NCI-H69 (cell line): ENCODE measurements around the gene UBE2G2.

ENCODE experiments used
- DNase-seq: peaks from one replicate; lab custom pipeline; 2025; lab: John Stamatoyannopoulos, UW

The UBE2G2 gene

GRCh38 chr21:44801468-44802395 lies at the start of gene UBE2G2:
TSS of gene UBE2G2 (minus strand) at chr21:44801820. CDS start at chr21:44801748, 72 bp downstream.
- DNase-seq: peak; percentile 96

- no peak for DNase-seq
These were observed 49.5 kb upstream of the UBE2G2 start for GRCh38 chr21:44850905-44851657.

GRCh38 chr21:44850208-44850800 lies 48.7 kb upstream of the UBE2G2 start:
- DNase-seq: no peak

- DNase-seq: no peak
These were observed 48.1 kb upstream of the UBE2G2 start for GRCh38 chr21:44849616-44850130.

- no peak for DNase-seq
These were observed 47.4 kb upstream of the UBE2G2 start for GRCh38 chr21:44848821-44849521.

GRCh38 chr21:44847261-44848056 lies 45.8 kb upstream of the UBE2G2 start:
- DNase-seq: no peak

GRCh38 chr21:44846485-44847260 lies 45.1 kb upstream of the UBE2G2 start:
- DNase-seq: no peak

GRCh38 chr21:44846224-44846484 lies 44.5 kb upstream of the UBE2G2 start:
- DNase-seq: no peak

- peak; percentile 93 for DNase-seq
These were observed 44.0 kb upstream of the UBE2G2 start for GRCh38 chr21:44845418-44846223.

GRCh38 chr21:44844256-44844655 lies 42.6 kb upstream of the UBE2G2 start:
- DNase-seq: no peak

GRCh38 chr21:44842721-44843445 lies 41.3 kb upstream of the UBE2G2 start:
- no peak for DNase-seq

- no peak for DNase-seq
These were observed 40.5 kb upstream of the UBE2G2 start for GRCh38 chr21:44842087-44842486.

- DNase-seq: no peak
These were observed 39.2 kb upstream of the UBE2G2 start for GRCh38 chr21:44840771-44841170.

GRCh38 chr21:44838951-44839350 lies 37.3 kb upstream of the UBE2G2 start:
- DNase-seq: no peak

- peak; percentile 73 for DNase-seq
These were observed 36.6 kb upstream of the UBE2G2 start for GRCh38 chr21:44838039-44838895.

- peak; percentile 68 for DNase-seq
These were observed 35.9 kb upstream of the UBE2G2 start for GRCh38 chr21:44837537-44837936.

GRCh38 chr21:44836666-44837471 lies 35.2 kb upstream of the UBE2G2 start:
- DNase-seq: peak; percentile 71
